ENCODE data around the gene PLLP. TPM values are rescaled to one million over a fixed set of nuclear protein-coding genes. Genes with fewer than 3 reads are reported as not detected.

The PLLP gene
- total and polyA plus RNA-seq, 10 of the 15 experiments (the other 5 are each of a cell fraction or from before 2014, with no cell fraction given) = 0.21 to 5.8 (median 0.67) TPM

DNA sequence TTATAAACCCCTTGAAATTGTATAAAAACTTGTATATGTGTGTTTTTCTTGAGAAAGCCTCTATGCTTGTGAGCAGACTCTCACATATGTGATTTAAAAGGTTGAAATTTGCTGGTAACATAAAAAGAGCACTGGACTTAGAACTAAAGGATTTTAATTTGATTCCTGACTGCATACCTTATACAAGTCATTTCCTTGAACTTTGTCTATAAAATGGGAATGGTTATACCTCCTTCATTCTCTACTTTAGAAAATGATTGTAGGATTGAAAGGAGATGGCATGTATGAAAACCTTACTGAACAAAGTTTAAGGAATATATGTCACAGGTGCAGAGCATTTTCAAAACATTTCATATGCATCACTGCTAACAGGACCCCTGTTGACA lies 49.8 kb downstream of the PLLP start:
- BruUV-seq (replicated peaks) = no TSS peak
- H3K27ac ChIP-seq (ENCODE audit: control insufficient read depth, insufficient read depth) = no peak overlapping the region
- H3K9ac ChIP-seq (ENCODE audit: control insufficient read depth, insufficient read depth, low read length) = no peak overlapping the region
- H3K9me3 ChIP-seq (replicated peaks; ENCODE audit: control insufficient read depth, insufficient read depth, low read length) = no peaks in the 10 kb centered on the region
- H3K27me3 ChIP-seq (replicated peaks in 1 of 2; ENCODE audit: control insufficient read depth in 2 of 2, insufficient read depth in 2 of 2, low read length in 1 of 2) = no peaks in the 10 kb centered on the region
- TF ChIP-seq E2F8 (IDR thresholded peaks at IDR 0.05; ENCODE audit: low read depth, partially characterized antibody) = no peak
- ChIA-PET SMC1A (ENCODE audit: uncharacterized antibody, unreplicated experiment) (interaction anchor here (0.6 kb wide), 1 partner anchor 42 kb away, joined by 3 read pairs; no protein-coding TSS in a partner anchor), RAD21 (ENCODE audit: unreplicated experiment) (interaction anchor here (2.2 kb wide), 1 partner anchor 65 kb away, joined by 8 read pairs; no protein-coding TSS in a partner anchor), CTCF (no interaction called here), POLR2A (no interaction called here)
- ATAC-seq = no peak
- no peak for FAIRE-seq
- no peak overlapping the region for H2AFZ ChIP-seq (ENCODE audit: control insufficient read depth, low read depth, low read length)
- H4K20me1 ChIP-seq (ENCODE audit: control insufficient read depth, insufficient read depth) = no peaks in the 10 kb centered on the region
- H3K79me2 ChIP-seq (ENCODE audit: control insufficient read depth, insufficient read depth, low read length) = no peaks in the 10 kb centered on the region
- in situ Hi-C loops (cut with MboI) (no loop called here), intact Hi-C loops (cut with micrococcal nuclease; ENCODE audit: unreplicated experiment) (no loop called here)
- H3K4me1 ChIP-seq (ENCODE audit: control insufficient read depth, insufficient read depth, low read length) = peaks cover 8% of the 10 kb centered on the region
- no peak for DNase-seq (ENCODE audit: low read depth, low spot score)
- no peak overlapping the region for H3K4me2 ChIP-seq (ENCODE audit: control insufficient read depth, insufficient read depth)
- peaks cover 5 to 45% of the 10 kb centered on the region in 2 experiments; a peak in 3 of 4 replicates for H3K36me3 ChIP-seq (ENCODE audit: control insufficient read depth in 2 of 2, insufficient read depth in 2 of 2, low read length in 1 of 2)
- no peak overlapping the region for H3K4me3 ChIP-seq

DNA sequence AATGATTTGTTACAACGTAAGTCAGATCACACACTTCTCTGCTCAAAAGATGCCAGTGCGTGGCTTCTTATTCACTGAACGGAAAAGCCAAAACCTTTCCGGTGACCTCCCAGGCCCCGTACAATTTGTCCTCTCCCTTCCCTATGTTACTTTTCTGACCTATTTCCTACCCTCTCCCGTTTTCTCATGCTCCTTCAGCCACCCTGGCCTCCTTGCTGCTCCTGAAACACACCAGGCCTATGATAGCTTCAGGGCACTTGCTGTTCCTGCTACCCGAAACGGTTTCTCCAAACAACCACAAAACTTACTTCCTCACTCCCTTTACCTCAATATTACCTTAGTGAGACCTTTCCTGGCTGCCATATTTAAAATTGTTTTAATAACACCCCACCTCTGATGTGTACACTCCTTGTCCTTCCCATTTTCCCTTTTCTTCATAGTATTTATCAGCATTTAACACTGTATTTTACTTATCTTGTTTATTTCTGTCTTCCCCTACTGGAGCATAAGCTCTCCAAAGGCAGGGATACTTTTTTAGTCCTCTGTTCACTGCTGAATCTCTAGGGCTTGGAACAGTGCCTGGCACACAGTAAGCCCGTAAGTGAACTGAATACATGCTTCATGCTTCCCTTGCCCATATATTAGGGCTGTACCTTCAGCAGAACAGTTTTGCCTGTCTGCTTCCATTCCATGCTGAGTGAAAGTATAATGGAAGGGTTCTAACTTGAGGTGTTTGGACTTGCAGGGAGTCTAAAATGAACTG lies 50.3 kb downstream of the PLLP start:
- no peak for ATAC-seq
- no peak overlapping the region for H3K4me2 ChIP-seq (ENCODE audit: control insufficient read depth, insufficient read depth)
- intact Hi-C loops (cut with micrococcal nuclease; ENCODE audit: unreplicated experiment) (no loop called here), in situ Hi-C loops (cut with MboI) (no loop called here)
- no peak overlapping the region for H3K27ac ChIP-seq (ENCODE audit: control insufficient read depth, insufficient read depth)
- 96% methylated on average over 9 of the region's 9 CpGs for WGBS (ENCODE audit: insufficient coverage, insufficient replicate concordance, low lambda C conversion rate, missing lambda C conversion rate)
- ChIA-PET SMC1A (ENCODE audit: uncharacterized antibody, unreplicated experiment) (interaction anchor here (0.6 to 1.2 kb wide), 2 partner anchors 7 to 41 kb away, joined by 3 to 4 read pairs; no protein-coding TSS in a partner anchor), CTCF (no interaction called here), POLR2A (no interaction called here), RAD21 (ENCODE audit: unreplicated experiment) (no interaction called here)
- no peak overlapping the region for H3K9ac ChIP-seq (ENCODE audit: control insufficient read depth, insufficient read depth, low read length)
- H2AFZ ChIP-seq (ENCODE audit: control insufficient read depth, low read depth, low read length) = no peak overlapping the region
- FAIRE-seq = no peak
- H3K4me3 ChIP-seq = no peak overlapping the region
- no peaks in the 10 kb centered on the region for H4K20me1 ChIP-seq (ENCODE audit: control insufficient read depth, insufficient read depth)
- DNase-seq (ENCODE audit: low read depth, low spot score) = no peak
- H3K27me3 ChIP-seq (replicated peaks in 1 of 2; ENCODE audit: control insufficient read depth in 2 of 2, insufficient read depth in 2 of 2, low read length in 1 of 2) = no peaks in the 10 kb centered on the region
- peaks cover 8% of the 10 kb centered on the region for H3K4me1 ChIP-seq (ENCODE audit: control insufficient read depth, insufficient read depth, low read length)
- no peaks in the 10 kb centered on the region for H3K9me3 ChIP-seq (replicated peaks; ENCODE audit: control insufficient read depth, insufficient read depth, low read length)
- no peaks in the 10 kb centered on the region for H3K79me2 ChIP-seq (ENCODE audit: control insufficient read depth, insufficient read depth, low read length)
- BruUV-seq (replicated peaks) = no TSS peak
- peaks cover 5 to 44% of the 10 kb centered on the region in 2 experiments; a peak in 3 of 4 replicates for H3K36me3 ChIP-seq (ENCODE audit: control insufficient read depth in 2 of 2, insufficient read depth in 2 of 2, low read length in 1 of 2)
- TF ChIP-seq ZBTB4 (CRISPR knock-in tag; IDR thresholded peaks at IDR 0.05) (no peak), CHD1 (IDR thresholded peaks at IDR 0.05; ENCODE audit: low read depth, low read length) (no peak), EGR1 (IDR thresholded peaks at IDR 0.05; ENCODE audit: borderline replicate concordance in 1 of 2, low read depth in 2 of 2, low read length in 2 of 2) (no peak)
- TF ChIP-seq, protein P1, sequence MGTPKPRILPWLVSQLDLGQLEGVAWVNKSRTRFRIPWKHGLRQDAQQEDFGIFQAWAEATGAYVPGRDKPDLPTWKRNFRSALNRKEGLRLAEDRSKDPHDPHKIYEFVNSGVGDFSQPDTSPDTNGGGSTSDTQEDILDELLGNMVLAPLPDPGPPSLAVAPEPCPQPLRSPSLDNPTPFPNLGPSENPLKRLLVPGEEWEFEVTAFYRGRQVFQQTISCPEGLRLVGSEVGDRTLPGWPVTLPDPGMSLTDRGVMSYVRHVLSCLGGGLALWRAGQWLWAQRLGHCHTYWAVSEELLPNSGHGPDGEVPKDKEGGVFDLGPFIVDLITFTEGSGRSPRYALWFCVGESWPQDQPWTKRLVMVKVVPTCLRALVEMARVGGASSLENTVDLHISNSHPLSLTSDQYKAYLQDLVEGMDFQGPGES (IDR thresholded peaks at IDR 0.05) = no peak
